Stimulated activated CD4-positive, alpha-beta T cell treated with anti-CD3 and anti-CD28 coated beads, Interleukin-1b, Interleukin-23, amount 100 ng/mL, for 1 hour (primary cell): ENCODE data around the gene GNA12.
A peak's percentile ranks its signal among the peaks of the same experiment; 100 is the strongest.
"Not testable (repeated sequence)": the region's sequence is repeated elsewhere in the genome, so short reads cannot be mapped to it uniquely, and the experiment has no call there.

Experiments
- DNase-seq, 2 donors: peaks; one replicate each; pipeline ENCODE4 v3.0.0-alpha.2; 2020; ENCODE audit warnings: low read depth in 2 of 2

Gene GNA12

GRCh38 chr7:2691932-2692439 lies 152.1 kb downstream of the GNA12 start:
- DNase-seq, result not testable (repeated sequence)

DNA sequence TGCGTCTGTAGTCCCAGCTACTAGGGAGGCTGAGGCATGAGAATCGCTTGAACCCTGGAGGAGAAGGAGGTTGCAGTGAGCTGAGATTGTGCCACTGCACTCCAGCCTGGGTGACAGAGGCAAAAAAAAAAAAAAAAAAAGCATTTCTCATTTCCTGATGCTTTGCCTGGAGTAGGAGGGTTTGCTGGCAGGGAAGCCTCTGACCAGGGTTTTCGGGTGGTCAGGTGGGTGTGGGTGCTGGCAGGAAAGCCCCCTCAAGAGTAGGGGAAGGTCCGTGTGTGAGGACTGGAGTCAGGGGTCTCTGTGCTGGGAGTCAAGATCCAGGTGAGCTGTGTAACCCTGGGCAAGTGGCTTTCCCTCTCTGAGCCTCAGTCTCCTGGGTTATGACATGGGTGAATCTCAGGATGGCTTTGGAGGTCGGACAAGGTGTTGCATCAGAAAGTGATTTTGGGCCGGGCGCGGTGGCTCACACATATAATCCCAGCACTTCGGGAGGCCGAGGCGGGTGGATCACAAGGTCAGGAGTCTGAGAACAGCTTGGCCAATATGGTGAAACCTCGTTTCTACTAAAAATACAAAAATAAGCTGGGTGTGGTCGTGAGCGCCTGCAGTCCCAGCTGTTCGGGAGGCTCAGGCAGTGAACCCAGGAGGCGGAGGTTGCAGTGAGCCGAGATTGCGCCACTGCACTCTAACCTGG lies 152.9 kb downstream of the GNA12 start:
- no peak for DNase-seq

DNA sequence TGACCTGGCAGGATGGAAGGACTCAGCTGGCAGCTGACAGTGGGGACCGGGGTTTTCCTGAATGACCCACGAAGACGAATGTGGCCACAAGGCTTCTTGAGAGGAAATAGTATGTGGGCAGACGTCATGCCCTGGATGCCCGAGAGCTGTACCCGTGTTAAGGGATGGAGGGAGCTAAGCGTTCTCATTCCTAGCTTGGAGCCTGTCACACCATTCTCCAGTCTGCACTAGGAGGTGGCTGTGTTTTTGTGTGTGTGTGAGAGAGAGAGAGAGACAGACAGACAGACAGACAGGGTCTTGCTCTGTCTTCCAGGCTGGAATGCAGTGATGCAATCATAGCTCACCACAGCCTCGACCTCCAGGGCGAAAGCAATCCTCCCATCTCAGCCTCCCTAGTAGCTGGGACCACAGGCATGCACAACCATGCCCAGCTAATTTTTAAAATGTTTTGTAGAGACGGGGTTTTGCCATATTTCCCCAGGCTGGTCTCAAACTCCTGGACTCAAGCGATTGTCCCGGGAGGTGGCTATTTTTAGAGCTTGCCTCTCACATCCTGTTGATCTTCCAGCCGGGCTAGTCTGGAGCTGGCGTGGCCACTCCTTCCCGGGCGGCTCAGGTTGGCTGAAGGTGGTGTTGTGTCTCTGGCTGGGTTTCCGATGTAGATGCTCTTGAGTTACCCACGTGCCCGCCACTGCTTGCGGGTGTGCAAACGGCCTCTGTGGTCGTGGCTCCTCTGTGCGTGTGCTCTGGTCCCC lies 154.0 kb downstream of the GNA12 start:
- no peak for DNase-seq

GRCh38 chr7:2689343-2689847 lies 154.7 kb downstream of the GNA12 start:
- DNase-seq, result no peak

DNA sequence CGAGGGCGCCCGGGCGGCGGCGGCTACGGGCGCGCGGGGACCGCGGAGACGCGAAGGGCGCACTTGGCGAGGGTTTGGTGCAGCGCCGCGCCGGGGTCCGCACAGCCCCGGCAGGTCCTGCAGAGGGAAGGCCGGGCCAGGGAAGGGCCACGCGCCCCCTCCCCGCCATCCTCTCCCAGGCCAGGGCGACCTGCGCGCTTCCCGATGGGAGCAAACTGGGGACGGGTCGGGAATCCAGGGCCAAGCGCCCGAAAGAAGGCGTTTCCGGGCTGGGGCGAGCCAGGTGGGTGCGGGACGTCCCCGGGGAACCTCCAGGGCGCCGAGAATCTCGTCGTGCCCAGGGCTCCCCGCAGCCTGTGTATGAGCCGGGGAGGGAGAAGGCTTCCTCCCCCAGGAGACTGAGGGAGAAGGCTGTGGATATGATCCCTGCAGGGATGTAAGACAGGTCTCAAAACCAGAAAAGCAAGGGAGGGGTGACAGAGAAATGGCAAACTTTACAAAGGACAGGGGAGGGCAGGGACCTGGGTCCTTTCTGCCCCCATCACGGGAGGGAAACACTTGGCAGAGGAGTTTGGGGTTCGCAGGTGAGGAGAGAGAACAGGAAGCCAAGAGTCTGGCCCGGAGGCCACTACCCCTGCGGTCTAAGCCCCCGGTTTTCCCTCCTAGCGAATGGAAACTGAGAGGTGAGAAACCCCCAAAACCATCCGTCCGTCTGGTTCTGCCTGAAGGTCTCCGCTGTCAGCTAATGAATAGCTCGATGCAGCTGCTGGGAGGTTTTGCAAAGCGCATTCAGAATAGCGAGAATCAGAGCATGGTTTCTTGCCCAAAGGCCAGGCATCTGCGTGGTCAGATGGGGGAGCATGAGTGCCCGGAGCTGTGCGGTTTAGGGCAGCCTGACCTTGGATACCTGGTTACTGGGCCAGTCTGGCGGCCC lies 155.4 kb downstream of the GNA12 start:
- no peak for DNase-seq

DNA sequence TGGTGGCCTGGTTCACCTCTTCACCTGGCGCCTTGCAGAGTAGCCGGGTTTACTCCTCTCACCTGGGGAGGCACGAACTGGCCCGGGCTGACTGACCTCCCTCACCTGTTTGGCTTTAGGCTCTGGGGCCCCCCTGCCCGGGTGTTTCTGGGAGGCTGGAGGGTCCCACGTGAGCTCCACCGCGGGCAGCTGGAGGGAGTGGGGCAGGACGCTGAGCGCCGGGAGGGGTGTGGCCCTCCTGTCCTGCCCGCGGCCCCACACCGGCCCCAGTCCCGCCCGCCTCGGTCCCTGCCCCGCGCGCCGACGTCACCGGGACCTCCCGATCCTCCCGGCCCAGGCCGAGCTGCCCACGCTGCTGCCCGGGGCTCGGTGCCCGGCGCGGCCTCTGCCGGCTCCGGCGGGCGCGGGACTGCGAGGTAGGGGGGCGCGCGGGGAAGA lies 156.2 kb downstream of the GNA12 start, which contains the start of gene AMZ1:
TSS of gene AMZ1 (plus strand) at position 322 of the 438 bp plus-strand sequence. CDS start 12,250 bp downstream, outside the sequence.
- DNase-seq, result no peak

GRCh38 chr7:2687338-2687869 lies 156.7 kb downstream of the GNA12 start:
- no peak for DNase-seq

GRCh38 chr7:2686101-2686500 lies 158.0 kb downstream of the GNA12 start:
- DNase-seq, result no peak

DNA sequence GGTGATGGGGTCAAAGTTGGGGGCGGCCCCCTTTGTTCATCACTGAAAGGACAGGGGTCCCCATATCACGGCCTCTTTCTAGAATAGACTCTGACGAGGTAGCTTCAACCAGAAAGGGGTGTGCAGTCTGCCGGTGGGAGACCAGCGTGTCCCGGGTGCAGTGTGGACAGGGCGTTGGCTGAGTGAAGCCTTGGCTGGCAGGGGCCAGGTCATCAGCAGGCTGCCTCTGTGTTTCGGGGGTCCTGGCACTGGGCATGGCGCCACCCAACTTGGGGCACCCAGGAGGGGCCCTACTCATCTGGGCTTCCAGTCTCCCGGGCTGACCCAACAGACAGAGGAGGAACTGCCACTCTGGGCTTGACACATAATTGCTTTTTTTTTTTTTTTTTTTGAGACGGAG lies 159.6 kb downstream of the GNA12 start:
- no peak for DNase-seq

GRCh38 chr7:2681929-2682799 lies 161.9 kb downstream of the GNA12 start:
- no peak for DNase-seq

DNA sequence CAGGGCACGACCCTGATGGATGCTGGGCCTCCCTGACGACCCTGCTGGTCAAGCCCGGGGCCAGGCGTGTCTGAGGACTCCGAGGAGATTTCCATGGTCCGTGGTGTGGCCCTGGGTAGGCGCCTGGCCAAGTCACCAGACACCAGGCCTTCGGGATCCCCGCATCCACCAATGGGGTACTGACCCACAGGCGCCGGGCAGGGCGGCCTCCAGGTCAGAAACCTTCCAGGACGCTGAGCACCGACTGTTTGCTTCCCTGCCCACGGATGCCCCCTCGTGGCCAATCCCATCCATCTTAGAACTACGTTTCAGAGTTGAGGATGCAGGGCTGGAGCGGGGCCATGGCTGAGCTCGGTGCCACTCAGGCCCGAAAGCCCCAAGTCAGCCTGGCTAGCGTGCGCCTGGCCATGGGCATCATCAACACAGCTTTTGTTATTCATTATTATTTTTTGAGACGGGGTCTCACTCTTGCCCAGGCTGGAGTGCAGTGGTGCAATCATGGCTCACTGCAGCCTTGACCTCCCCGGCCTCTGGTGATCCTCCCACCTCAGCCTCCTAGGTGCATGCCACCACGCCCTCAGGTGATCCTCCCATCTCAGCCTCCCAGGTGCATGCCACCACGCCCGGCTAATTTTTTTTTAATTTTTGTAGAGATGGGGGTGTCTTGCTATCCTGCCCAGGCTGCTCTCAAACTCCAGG lies 163.2 kb downstream of the GNA12 start:
- DNase-seq, result peak; percentile 17 to 20

- no peak for DNase-seq
These were observed 163.9 kb downstream of the GNA12 start for GRCh38 chr7:2680256-2680655.

- DNase-seq, result not testable (repeated sequence)
These were observed 164.7 kb downstream of the GNA12 start for GRCh38 chr7:2679135-2680127.

DNA sequence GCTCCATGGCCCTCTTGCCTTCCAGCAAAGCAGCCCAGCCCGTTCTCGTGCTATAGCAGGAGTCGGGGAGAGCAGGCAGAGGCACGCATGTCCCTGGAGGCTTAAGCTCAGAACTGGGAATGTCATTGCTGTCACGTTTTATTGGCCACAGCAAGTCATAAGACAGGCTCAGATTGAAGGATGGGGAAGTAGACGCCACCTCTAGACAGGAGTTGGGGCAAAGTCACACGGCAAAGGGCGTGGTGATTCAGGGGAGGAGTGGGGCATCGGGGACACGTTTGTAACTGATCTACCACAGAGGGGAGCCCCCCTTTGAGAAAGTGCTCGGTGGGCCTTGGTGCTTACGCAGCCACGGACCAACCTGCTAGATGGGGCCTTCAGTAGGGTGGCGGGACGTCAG lies 165.7 kb downstream of the GNA12 start:
- DNase-seq, result not testable (repeated sequence)
